IMR-90 (cell line): Measurements from ENCODE around the gene HGD. TPM values are rescaled to one million over a fixed set of nuclear protein-coding genes. Genes with fewer than 3 reads are reported as not detected.

Source experiments
- ATAC-seq: fragments of 200-7000 bp; cut with Tn5 transposase; 2 replicates; pipeline ENCODE4 v1.9.1; 2020; ENCODE audit warnings: low read depth, mild to moderate bottlenecking, moderate library complexity
- BruUV-seq: library from RNA; stranded (reverse); fragments of 400-500 nt; replicated peaks from 2 replicates; lab custom pipeline; 2021; lab: Mats Ljungman, UMichigan
- CTCF ChIA-PET: fragments of 300-600 bp; formaldehyde crosslinking; extraction: SDS; loops from one replicate; lab custom pipeline; 2021; ENCODE audit warnings: antibody characterized with exemption; lab: Yijun Ruan, JAX
- POLR2A ChIA-PET: fragments of 300-600 bp; sonication (Branson Sonifier 250); formaldehyde crosslinking; loops from one replicate; lab custom pipeline; 2022; ENCODE audit warnings: antibody characterized with exemption; ENCODE audit not compliant: unreplicated experiment; lab: Charles Lee
- DNase-seq: peaks from one replicate; pipeline ENCODE4 v3.0.0; 2013
- H2AFZ ChIP-seq: replicated peaks from 2 replicates; pipeline ENCODE3; 2013; ENCODE audit warnings: low read length, mild to moderate bottlenecking; ENCODE audit not compliant: poor library complexity
- H2AK5ac ChIP-seq: 2 replicates; pipeline ENCODE4 v1.6.1; 2013; ENCODE audit warnings: low read depth, low read length, inconsistent platforms
- H2AK9ac ChIP-seq: replicated peaks from 2 replicates; pipeline ENCODE3; 2013; ENCODE audit warnings: mild to moderate bottlenecking, low read depth, low read length, moderate library complexity; ENCODE audit not compliant: poor library complexity
- H2BK120ac ChIP-seq: 2 replicates; pipeline ENCODE4 v1.6.1; 2013; ENCODE audit warnings: low read depth, low read length, inconsistent platforms
- H2BK15ac ChIP-seq: 3 replicates; pipeline ENCODE4 v1.6.1; 2013; ENCODE audit warnings: low read depth, low read length, inconsistent platforms
- H2BK20ac ChIP-seq: 2 replicates; pipeline ENCODE4 v1.6.1; 2013; ENCODE audit warnings: low read depth, mild to moderate bottlenecking, inconsistent platforms, low read length, moderate library complexity
- H2BK5ac ChIP-seq: 2 replicates; pipeline ENCODE4 v1.6.1; 2013; ENCODE audit warnings: mild to moderate bottlenecking, low read depth, low read length, inconsistent platforms; ENCODE audit not compliant: poor library complexity, severe bottlenecking
- H3K14ac ChIP-seq: replicated peaks from 2 replicates; pipeline ENCODE4 v1.6.1; 2013; ENCODE audit warnings: low read depth, low read length, inconsistent platforms
- H3K18ac ChIP-seq: 2 replicates; pipeline ENCODE4 v1.6.1; 2013; ENCODE audit warnings: low read depth, low read length, control low read depth
- H3K23ac ChIP-seq: 2 replicates; pipeline ENCODE4 v1.6.1; 2013; ENCODE audit warnings: low read depth, low read length, inconsistent platforms
- H3K27ac ChIP-seq: 2 replicates; pipeline ENCODE4 v1.5.1; 2013; ENCODE audit warnings: mild to moderate bottlenecking, control low read depth, low read length; ENCODE audit not compliant: insufficient read depth
- H3K27me3 ChIP-seq: 2 replicates; pipeline ENCODE4 v1.6.1; 2013; ENCODE audit warnings: low read length; ENCODE audit not compliant: control insufficient read depth, insufficient read depth
- H3K36me3 ChIP-seq: 2 replicates; pipeline ENCODE4 v1.6.1; 2013; ENCODE audit warnings: low read length, mixed read lengths; ENCODE audit not compliant: control insufficient read depth, insufficient read depth
- H3K4ac ChIP-seq: 2 replicates; pipeline ENCODE4 v1.6.1; 2013; ENCODE audit warnings: low read depth, low read length, inconsistent platforms
- H3K4me1 ChIP-seq: 2 replicates; pipeline ENCODE4 v1.6.1; 2013; ENCODE audit warnings: low read length, mixed read lengths; ENCODE audit not compliant: control insufficient read depth, insufficient read depth
- H3K4me2 ChIP-seq: 2 replicates; pipeline ENCODE4 v1.6.1; 2013; ENCODE audit warnings: low read depth, mild to moderate bottlenecking, control low read depth, low read length, moderate library complexity
- H3K4me3 ChIP-seq: 2 replicates; pipeline ENCODE4 v1.5.1; 2013; ENCODE audit warnings: low read depth, mild to moderate bottlenecking, control low read depth, low read length, moderate library complexity; ENCODE audit not compliant: insufficient read depth
- H3K56ac ChIP-seq: 2 replicates; pipeline ENCODE4 v1.6.1; 2013; ENCODE audit warnings: low read length, inconsistent platforms; ENCODE audit not compliant: insufficient read depth; ENCODE audit errors: extremely low read depth
- H3K79me1 ChIP-seq, 2 experiments: 2 replicates each; pipeline ENCODE4 v1.6.1; 2013; ENCODE audit warnings: low read length in 2 of 2, inconsistent platforms in 1 of 2, low read depth in 1 of 2
- H3K9ac ChIP-seq: 2 replicates; pipeline ENCODE4 v1.6.1; 2013; ENCODE audit warnings: low read depth, low read length, control low read depth
- H3K9me1 ChIP-seq: 2 replicates; pipeline ENCODE4 v1.6.1; 2013; ENCODE audit warnings: low read length, inconsistent platforms; ENCODE audit not compliant: insufficient read depth
- H3K9me3 ChIP-seq: 2 replicates; pipeline ENCODE4 v1.6.1; 2013; ENCODE audit warnings: low read length; ENCODE audit not compliant: control insufficient read depth, insufficient read depth
- H4K20me1 ChIP-seq: 2 replicates; pipeline ENCODE4 v1.6.1; 2013; ENCODE audit warnings: low read length, inconsistent platforms; ENCODE audit not compliant: insufficient read depth
- H4K5ac ChIP-seq: 2 replicates; pipeline ENCODE4 v1.6.1; 2013; ENCODE audit warnings: mild to moderate bottlenecking, low read depth, low read length, control low read depth
- H4K8ac ChIP-seq, 2 experiments: 2 replicates each; pipeline ENCODE4 v1.6.1; 2013; ENCODE audit warnings: low read depth in 2 of 2, low read length in 2 of 2, control low read depth in 1 of 2, inconsistent platforms in 1 of 2
- H4K91ac ChIP-seq: 2 replicates; pipeline ENCODE4 v1.6.1; 2013; ENCODE audit warnings: low read depth, low read length, inconsistent platforms; ENCODE audit not compliant: insufficient read depth
- BHLHE40 ChIP-seq: fragments of 150-350 bp; IDR thresholded peaks from 2 replicates; pipeline ENCODE4 v1.6.1; 2016; ENCODE audit warnings: mild to moderate bottlenecking, low read depth, low read length
- CEBPB ChIP-seq: IDR thresholded peaks from 2 replicates; pipeline ENCODE4 v1.6.1; 2012; ENCODE audit warnings: low read depth, low read length, improper control_type of control experiment
- CHD1 ChIP-seq: IDR thresholded peaks from 2 replicates; pipeline ENCODE4 v1.6.1; 2012; ENCODE audit warnings: low read depth, low read length, improper control_type of control experiment
- FOS ChIP-seq: fragments of 150-350 bp; IDR thresholded peaks from 2 replicates; pipeline ENCODE4 v1.6.1; 2016; ENCODE audit warnings: low read depth, low read length
- MAFK ChIP-seq: IDR thresholded peaks from 2 replicates; pipeline ENCODE4 v1.6.1; 2012; ENCODE audit warnings: low read depth, low read length, improper control_type of control experiment
- MAZ ChIP-seq: IDR thresholded peaks from 2 replicates; pipeline ENCODE4 v1.6.1; 2012; ENCODE audit warnings: low read depth, mild to moderate bottlenecking, low read length, improper control_type of control experiment, moderate library complexity, borderline replicate concordance
- MXI1 ChIP-seq: IDR thresholded peaks from 2 replicates; pipeline ENCODE4 v1.6.1; 2012; ENCODE audit warnings: low read depth, mild to moderate bottlenecking, low read length, moderate library complexity, borderline replicate concordance
- NFE2L2 ChIP-seq: fragments of 150-350 bp; IDR thresholded peaks from 2 replicates; pipeline ENCODE4 v1.6.1; 2016; ENCODE audit warnings: low read depth, mild to moderate bottlenecking, low read length
- POLR2A ChIP-seq: IDR thresholded peaks from 2 replicates; pipeline ENCODE4 v1.6.1; 2012; ENCODE audit warnings: mild to moderate bottlenecking, low read depth, low read length
- RAD21 ChIP-seq: IDR thresholded peaks from 2 replicates; pipeline ENCODE4 v1.6.1; 2012; ENCODE audit warnings: low read length, improper control_type of control experiment
- RCOR1 ChIP-seq: IDR thresholded peaks from 2 replicates; pipeline ENCODE4 v1.6.1; 2012; ENCODE audit warnings: mild to moderate bottlenecking, low read length, improper control_type of control experiment; ENCODE audit not compliant: insufficient replicate concordance
- RFX5 ChIP-seq: IDR thresholded peaks from 2 replicates; pipeline ENCODE4 v1.8.0; 2012; ENCODE audit warnings: low read depth, mild to moderate bottlenecking, low read length, moderate library complexity
- SMC3 ChIP-seq: fragments of 150-350 bp; IDR thresholded peaks from 2 replicates; pipeline ENCODE4 v1.6.1; 2016; ENCODE audit warnings: low read depth, mild to moderate bottlenecking, antibody characterized with exemption, low read length, moderate library complexity
- WGBS, 2 experiments: methylation state at CpG; one replicate each; pipeline versions ENCODE4 v1.1.5 to v1.1.7; 2013; ENCODE audit warnings: missing lambda C conversion rate in 2 of 2; ENCODE audit not compliant: insufficient read length in 1 of 2; ENCODE audit errors: extremely low coverage in 2 of 2; 5-methylcytosine and 5-hydroxymethylcytosine counted together
- dilution Hi-C: fragments of 300-500 bp; cut with HindIII; formaldehyde crosslinking; loops from one replicate; pipeline ENCODE4 v1.14.3; 2018; ENCODE audit warnings: low sequenced_read_pairs; ENCODE audit not compliant: unreplicated experiment
- in situ Hi-C: fragments of 300-500 bp; cut with MboI; formaldehyde crosslinking; loops from 3 replicates; pipeline ENCODE4 v1.14.3; 2019; ENCODE audit warnings: low sequenced_read_pairs, inconsistent platforms, mixed read lengths
- intact Hi-C: fragments of 100-400 bp; cut with micrococcal nuclease; formaldehyde crosslinking; loops from 2 replicates; pipeline ENCODE4 v1.10.0; 2022
- polyA plus RNA-seq, 3 experiments: library from polyadenylated mRNA; depleted of rRNA; stranded (reverse); fragments of >200 nt; gene quantifications; 2 replicates each; pipeline ENCODE4 v1.2.3, GENCODE V29; 2012; ENCODE audit warnings: low replicate concordance in 1 of 3
- total RNA-seq: library from RNA; depleted of rRNA; stranded (reverse); fragments of >200 nt; gene quantifications from 2 replicates; pipeline ENCODE4 v1.2.3, GENCODE V29; 2012
- TF ChIP-seq, protein P1 (sequence below): fragments of 150-350 bp; IDR thresholded peaks from 2 replicates; pipeline ENCODE4 v1.6.1; 2017; ENCODE audit warnings: mild to moderate bottlenecking, antibody characterized with exemption, low read length, low read depth
- TF ChIP-seq, protein P2 (sequence below): conservative IDR thresholded peaks from 2 replicates; pipeline ENCODE4 v1.5.1; 2012; ENCODE audit warnings: mild to moderate bottlenecking, low read depth, low read length, improper control_type of control experiment
- TF ChIP-seq, protein P3 (sequence below): fragments of 150-350 bp; IDR thresholded peaks from 2 replicates; pipeline ENCODE4 v1.6.1; 2016; ENCODE audit warnings: low read depth, mild to moderate bottlenecking, low read length, moderate library complexity, borderline replicate concordance

The HGD gene
- total and polyA plus RNA-seq, 2 of the 4 experiments (the other 2 are of a cell fraction): 0.14 TPM; not detected in 1

GRCh38 chr3:120599211-120599610, 82.8 kb downstream of the HGD start:
- H4K20me1 ChIP-seq: peaks cover 3% of the 10 kb centered on the region; the same call in 1 of the 2 replicates
- peaks cover 14 to 31% of the 10 kb centered on the region in 2 experiments for H3K79me1 ChIP-seq
- H3K4me1 ChIP-seq: no peaks in the 10 kb centered on the region
- no peaks in the 10 kb centered on the region for H3K27me3 ChIP-seq
- POLR2A ChIA-PET: no interaction called here
- no peak overlapping the region for H2AK9ac ChIP-seq
- H2BK15ac ChIP-seq: no peak overlapping the region
- H2BK5ac ChIP-seq: no peak overlapping the region
- DNase-seq (no peak), ATAC-seq (no peak)
- TF ChIP-seq RCOR1: no peak
- no peak for TF ChIP-seq SMC3
- no peak for TF ChIP-seq MAFK
- TF ChIP-seq RAD21: no peak
- TF ChIP-seq, protein P1, sequence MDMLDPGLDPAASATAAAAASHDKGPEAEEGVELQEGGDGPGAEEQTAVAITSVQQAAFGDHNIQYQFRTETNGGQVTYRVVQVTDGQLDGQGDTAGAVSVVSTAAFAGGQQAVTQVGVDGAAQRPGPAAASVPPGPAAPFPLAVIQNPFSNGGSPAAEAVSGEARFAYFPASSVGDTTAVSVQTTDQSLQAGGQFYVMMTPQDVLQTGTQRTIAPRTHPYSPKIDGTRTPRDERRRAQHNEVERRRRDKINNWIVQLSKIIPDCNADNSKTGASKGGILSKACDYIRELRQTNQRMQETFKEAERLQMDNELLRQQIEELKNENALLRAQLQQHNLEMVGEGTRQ: no peak
- TF ChIP-seq BHLHE40: no peak
- TF ChIP-seq MAZ: no peak
- TF ChIP-seq MXI1: no peak
- TF ChIP-seq FOS: no peak
- no peak for TF ChIP-seq CHD1
- TF ChIP-seq, protein P2, sequence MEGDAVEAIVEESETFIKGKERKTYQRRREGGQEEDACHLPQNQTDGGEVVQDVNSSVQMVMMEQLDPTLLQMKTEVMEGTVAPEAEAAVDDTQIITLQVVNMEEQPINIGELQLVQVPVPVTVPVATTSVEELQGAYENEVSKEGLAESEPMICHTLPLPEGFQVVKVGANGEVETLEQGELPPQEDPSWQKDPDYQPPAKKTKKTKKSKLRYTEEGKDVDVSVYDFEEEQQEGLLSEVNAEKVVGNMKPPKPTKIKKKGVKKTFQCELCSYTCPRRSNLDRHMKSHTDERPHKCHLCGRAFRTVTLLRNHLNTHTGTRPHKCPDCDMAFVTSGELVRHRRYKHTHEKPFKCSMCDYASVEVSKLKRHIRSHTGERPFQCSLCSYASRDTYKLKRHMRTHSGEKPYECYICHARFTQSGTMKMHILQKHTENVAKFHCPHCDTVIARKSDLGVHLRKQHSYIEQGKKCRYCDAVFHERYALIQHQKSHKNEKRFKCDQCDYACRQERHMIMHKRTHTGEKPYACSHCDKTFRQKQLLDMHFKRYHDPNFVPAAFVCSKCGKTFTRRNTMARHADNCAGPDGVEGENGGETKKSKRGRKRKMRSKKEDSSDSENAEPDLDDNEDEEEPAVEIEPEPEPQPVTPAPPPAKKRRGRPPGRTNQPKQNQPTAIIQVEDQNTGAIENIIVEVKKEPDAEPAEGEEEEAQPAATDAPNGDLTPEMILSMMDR: no peak
- TF ChIP-seq, protein P3, sequence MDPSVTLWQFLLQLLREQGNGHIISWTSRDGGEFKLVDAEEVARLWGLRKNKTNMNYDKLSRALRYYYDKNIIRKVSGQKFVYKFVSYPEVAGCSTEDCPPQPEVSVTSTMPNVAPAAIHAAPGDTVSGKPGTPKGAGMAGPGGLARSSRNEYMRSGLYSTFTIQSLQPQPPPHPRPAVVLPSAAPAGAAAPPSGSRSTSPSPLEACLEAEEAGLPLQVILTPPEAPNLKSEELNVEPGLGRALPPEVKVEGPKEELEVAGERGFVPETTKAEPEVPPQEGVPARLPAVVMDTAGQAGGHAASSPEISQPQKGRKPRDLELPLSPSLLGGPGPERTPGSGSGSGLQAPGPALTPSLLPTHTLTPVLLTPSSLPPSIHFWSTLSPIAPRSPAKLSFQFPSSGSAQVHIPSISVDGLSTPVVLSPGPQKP: no peak
- TF ChIP-seq RFX5: no peak
- TF ChIP-seq POLR2A: no peak
- TF ChIP-seq CEBPB: no peak
- no peak for TF ChIP-seq NFE2L2
- no peak overlapping the region for H3K9ac ChIP-seq
- no peak overlapping the region for H2AFZ ChIP-seq
- no peak overlapping the region for H4K8ac ChIP-seq
- in situ Hi-C loops (loop anchor here (10.0 kb wide), 1 partner anchor 196 kb away; no protein-coding TSS in a partner anchor), intact Hi-C loops (loop anchor here (5.0 to 10.0 kb wide), 2 partner anchors 88 to 196 kb away; no protein-coding TSS in a partner anchor), dilution Hi-C loops (no loop called here)
- H3K27ac ChIP-seq: no peak overlapping the region
- no peak overlapping the region for H3K56ac ChIP-seq
- no peak overlapping the region for H3K18ac ChIP-seq
- peak overlapping the region; percentile 6; the same call in 1 of the 2 replicates for H3K4me2 ChIP-seq
- H3K4me3 ChIP-seq: no peak overlapping the region
- no TSS peak for BruUV-seq
- H2AK5ac ChIP-seq: no peak overlapping the region
- peaks cover 6% of the 10 kb centered on the region; the same call in 1 of the 2 replicates for H3K9me1 ChIP-seq
- H3K14ac ChIP-seq: no peak overlapping the region
- H2BK120ac ChIP-seq: no peak overlapping the region
- no peak overlapping the region for H4K5ac ChIP-seq
- H2BK20ac ChIP-seq: no peak overlapping the region
- H3K4ac ChIP-seq: no peak overlapping the region
- no peak overlapping the region for H4K91ac ChIP-seq
- no peak overlapping the region for H3K23ac ChIP-seq
- H3K36me3 ChIP-seq: peaks cover 16% of the 10 kb centered on the region
- H3K9me3 ChIP-seq: no peaks in the 10 kb centered on the region
- 94% methylated on average over 2 of the region's 3 CpGs; no CpG with 5 or more reads in 1 of the 2 experiments for WGBS, 2 experiments
- CTCF ChIA-PET: no interaction called here
